ENCODE results near the gene MBNL2. TPM values are rescaled to one million over a fixed set of nuclear protein-coding genes. Genes with fewer than 3 reads are reported as not detected.

MBNL2 gene
- total and polyA plus RNA-seq, 2 of the 4 experiments (the other 2 are of a cell fraction) = 26.9 to 103 TPM

DNA sequence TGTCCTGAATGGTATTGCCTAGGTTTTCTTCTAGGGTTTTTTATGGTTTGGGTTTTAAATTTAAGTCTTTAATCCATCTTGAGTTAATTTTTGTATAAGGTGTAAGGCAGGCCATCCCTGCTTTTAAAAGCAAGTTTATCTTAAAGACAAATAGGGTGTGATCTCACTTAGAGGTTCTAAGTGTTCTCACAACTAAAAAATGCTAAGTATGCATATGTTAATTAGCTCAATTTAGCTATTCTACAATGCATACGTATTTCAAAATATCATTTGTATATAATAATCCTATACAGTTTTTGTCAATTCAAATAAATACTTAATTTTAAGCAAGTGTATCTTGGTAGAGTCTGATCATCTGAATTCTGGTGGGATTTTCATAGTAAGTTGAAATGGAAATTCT is 50.4 kb downstream of the MBNL2 start:
- WGBS, 2 experiments (ENCODE audit: extremely low coverage in 2 of 2, insufficient read length in 1 of 2) = no CpG with 5 or more reads among the region's 1 CpG
- CTCF ChIA-PET = interaction anchor here (0.7 to 1.1 kb wide), 2 partner anchors 60 to 69 kb away, joined by 3 read pairs; no protein-coding TSS in a partner anchor
- Histone ChIP-seq H2BK5ac (ENCODE audit: low read depth, low read length, poor library complexity, severe bottlenecking) (no peak overlapping the region), H4K8ac (ENCODE audit: low read depth in 2 of 2, low read length in 2 of 2) (no peak overlapping the region), H2AFZ (replicated peaks; ENCODE audit: low read length, poor library complexity) (no peak overlapping the region), H3K18ac (ENCODE audit: low read depth, low read length) (no peak overlapping the region), H3K56ac (ENCODE audit: extremely low read depth, insufficient read depth, low read length) (no peak overlapping the region), H3K36me3 (ENCODE audit: control insufficient read depth, insufficient read depth, low read length) (peaks cover 13% of the 10 kb centered on the region), H3K27ac (ENCODE audit: insufficient read depth, low read length) (no peak overlapping the region), H4K91ac (ENCODE audit: insufficient read depth, low read depth, low read length) (no peak overlapping the region), H3K4ac (ENCODE audit: low read depth, low read length) (no peak overlapping the region), H2BK20ac (ENCODE audit: low read depth, low read length) (no peak overlapping the region), H3K4me1 (ENCODE audit: control insufficient read depth, insufficient read depth, low read length) (peaks cover 27% of the 10 kb centered on the region), H3K14ac (replicated peaks; ENCODE audit: low read depth, low read length) (no peak overlapping the region), H3K23ac (ENCODE audit: low read depth, low read length) (no peak overlapping the region), H3K9me1 (ENCODE audit: insufficient read depth, low read length) (peaks cover 21% of the 10 kb centered on the region), H2BK120ac (ENCODE audit: low read depth, low read length) (no peak overlapping the region), H2BK15ac (ENCODE audit: low read depth, low read length) (no peak overlapping the region), H4K20me1 (ENCODE audit: insufficient read depth, low read length) (peaks cover 22% of the 10 kb centered on the region; the same call in 1 of the 2 replicates), H3K9me3 (ENCODE audit: control insufficient read depth, insufficient read depth, low read length) (no peaks in the 10 kb centered on the region), H3K4me2 (ENCODE audit: low read depth, low read length) (no peak overlapping the region), H2AK5ac (ENCODE audit: low read depth, low read length) (no peak overlapping the region), H3K79me1 (ENCODE audit: low read depth in 1 of 2, low read length in 2 of 2) (peaks cover 34 to 68% of the 10 kb centered on the region in 2 experiments), H3K27me3 (ENCODE audit: control insufficient read depth, insufficient read depth, low read length) (no peaks in the 10 kb centered on the region), H3K9ac (ENCODE audit: low read depth, low read length) (no peak overlapping the region), H2AK9ac (replicated peaks; ENCODE audit: low read depth, low read length, poor library complexity) (no peak overlapping the region), H4K5ac (ENCODE audit: low read depth, low read length) (no peak overlapping the region), H3K4me3 (ENCODE audit: insufficient read depth, low read depth, low read length) (no peak overlapping the region)
- no peak for DNase-seq
- no peak for ATAC-seq (ENCODE audit: low read depth)
- TF ChIP-seq RAD21 (IDR thresholded peaks at IDR 0.05; ENCODE audit: low read length) (no peak), MAFK (IDR thresholded peaks at IDR 0.05; ENCODE audit: low read depth, low read length) (0 out of 2 replicates have a peak, but pooled peaks have one; percentile 14)
- intact Hi-C loops (cut with micrococcal nuclease) (no loop called here), dilution Hi-C loops (cut with HindIII; ENCODE audit: low sequenced_read_pairs, unreplicated experiment) (no loop called here), in situ Hi-C loops (cut with MboI; ENCODE audit: low sequenced_read_pairs) (no loop called here)
- POLR2A ChIA-PET (ENCODE audit: unreplicated experiment) = no interaction called here
- no TSS peak for BruUV-seq (replicated peaks)

Measured in IMR-90 (cell line).